Stimulated activated CD8-positive, alpha-beta memory T cell treated with anti-CD3 and anti-CD28 coated beads, Interleukin-4, amount 100 ng/mL, for 48 hours (primary cell): ENCODE data around the gene F7.
"Not testable (repeated sequence)": the region's sequence is repeated elsewhere in the genome, so short reads cannot be mapped to it uniquely, and the experiment has no call there.

Source experiments
- DNase-seq: peaks from one replicate; pipeline ENCODE4 v3.0.0-alpha.2; 2020

F7 gene

GRCh38 chr13:113157206-113157928, 51.8 kb downstream of the F7 start:
- peak; percentile 9 for DNase-seq

DNA sequence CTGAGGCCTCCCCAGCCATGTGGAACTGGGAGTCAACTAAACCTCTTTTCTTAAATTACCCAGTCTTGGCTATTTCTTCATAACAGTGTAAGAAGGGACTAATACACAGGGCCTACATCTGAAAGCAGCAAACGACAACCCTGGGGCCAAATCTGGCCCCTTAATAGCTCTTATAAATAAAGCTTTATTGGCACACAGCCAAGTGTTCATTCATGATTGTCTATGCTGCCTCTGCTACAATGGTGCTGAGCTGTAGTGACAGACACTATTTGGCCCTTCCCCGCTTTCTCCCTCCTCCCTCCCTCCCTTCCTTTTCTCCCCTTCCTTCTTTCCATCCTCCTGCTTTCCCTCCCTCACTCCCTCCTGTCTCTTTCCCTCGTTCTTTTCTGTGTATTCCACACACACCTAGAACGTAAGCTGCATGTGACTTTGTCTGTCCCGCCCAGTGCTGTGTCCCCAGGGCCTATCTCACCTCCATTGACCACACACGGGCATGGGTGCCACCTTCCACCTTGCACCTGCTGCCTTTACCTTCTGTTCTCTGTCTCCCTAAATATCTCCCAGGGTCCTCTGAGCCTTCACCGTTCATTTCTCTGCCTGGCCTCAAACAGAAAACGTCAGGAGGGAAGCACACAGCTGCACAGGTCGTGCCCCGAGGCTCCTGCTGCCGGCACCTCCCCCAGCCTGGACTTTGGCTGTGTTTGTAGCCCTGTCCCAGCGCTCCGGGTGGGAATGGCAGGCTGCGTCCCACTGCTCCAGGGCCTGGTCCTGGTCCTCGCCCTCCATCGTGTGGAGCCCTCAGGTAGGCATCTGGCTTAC, 52.5 kb downstream of the F7 start, which contains the start of gene PROZ:
Gene PROZ, plus strand, starts transcription at position 720 of the 819 bp plus-strand sequence. Its CDS starts 13 bp downstream, at position 733.
- no peak for DNase-seq

GRCh38 chr13:113158946-113159345, 53.4 kb downstream of the F7 start:
- no peak for DNase-seq

- DNase-seq = no peak
Observed at GRCh38 chr13:113159701-113160100, 54.1 kb downstream of the F7 start.

DNA sequence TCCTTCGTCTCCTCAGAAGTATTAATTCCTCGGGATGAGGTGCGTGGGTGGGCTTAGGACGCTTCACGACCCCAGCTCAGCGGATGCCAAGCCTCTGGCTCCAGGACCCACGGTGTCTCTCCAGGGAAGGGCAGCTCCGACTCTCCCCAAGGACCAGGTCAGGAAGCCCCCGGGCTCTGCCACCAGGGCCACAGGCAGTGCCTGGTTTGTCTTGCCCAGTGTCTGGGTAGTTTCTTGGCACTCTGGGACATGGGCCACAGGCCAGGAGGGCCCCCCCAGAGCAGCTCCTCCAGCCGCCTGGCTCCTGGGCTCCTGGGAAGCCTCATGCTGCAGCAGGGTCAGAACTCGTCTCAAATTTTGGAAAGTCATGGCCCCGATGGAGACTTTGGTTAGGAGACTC, 55.4 kb downstream of the F7 start:
- DNase-seq = no peak

- no peak for DNase-seq
Observed at GRCh38 chr13:113161433-113161832, 55.8 kb downstream of the F7 start.

GRCh38 chr13:113161975-113162374, 56.4 kb downstream of the F7 start:
- not testable (repeated sequence) for DNase-seq

DNA sequence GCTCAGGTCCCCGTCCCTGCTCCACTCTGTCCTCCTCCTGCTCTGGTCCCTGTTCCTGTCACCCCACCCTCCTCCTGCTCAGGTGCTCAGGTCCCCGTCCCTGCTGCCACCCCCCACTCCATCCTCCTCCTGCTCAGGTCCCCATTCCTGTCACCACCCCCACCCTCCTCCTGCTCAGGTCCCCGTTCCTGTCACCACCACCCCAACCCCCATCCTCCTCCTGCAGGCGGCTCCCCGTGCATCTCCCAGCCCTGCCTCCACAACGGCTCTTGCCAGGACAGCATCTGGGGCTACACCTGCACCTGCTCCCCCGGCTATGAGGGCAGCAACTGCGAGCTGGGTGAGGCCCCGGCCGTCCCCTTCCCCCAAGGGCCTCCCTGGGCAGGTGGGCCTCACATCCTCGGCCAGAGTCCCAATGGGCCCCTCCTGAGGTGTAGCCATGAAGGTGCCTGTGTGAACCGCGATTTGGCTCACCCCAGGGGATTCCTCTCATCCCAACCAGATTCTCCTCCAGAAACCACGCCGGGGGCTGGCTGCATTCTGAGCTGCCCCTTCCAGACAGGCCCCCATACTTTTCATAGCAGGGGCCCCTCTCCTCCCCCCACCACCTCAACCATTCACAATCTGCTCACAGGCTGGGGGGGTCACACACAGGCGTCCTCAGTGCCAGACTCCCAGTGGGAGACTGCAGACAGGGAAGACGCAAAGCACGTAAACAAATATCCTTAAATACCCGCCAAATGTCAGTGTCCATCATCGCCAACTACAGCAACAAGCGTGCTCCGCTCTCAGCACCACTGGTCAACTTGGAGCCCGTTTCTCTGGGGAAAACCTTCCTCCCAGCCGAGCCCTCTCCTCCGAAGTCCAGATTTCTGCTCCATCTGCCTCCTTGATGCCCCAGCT, 57.4 kb downstream of the F7 start:
- DNase-seq = no peak

GRCh38 chr13:113164492-113164891, 58.9 kb downstream of the F7 start:
- DNase-seq = no peak

DNA sequence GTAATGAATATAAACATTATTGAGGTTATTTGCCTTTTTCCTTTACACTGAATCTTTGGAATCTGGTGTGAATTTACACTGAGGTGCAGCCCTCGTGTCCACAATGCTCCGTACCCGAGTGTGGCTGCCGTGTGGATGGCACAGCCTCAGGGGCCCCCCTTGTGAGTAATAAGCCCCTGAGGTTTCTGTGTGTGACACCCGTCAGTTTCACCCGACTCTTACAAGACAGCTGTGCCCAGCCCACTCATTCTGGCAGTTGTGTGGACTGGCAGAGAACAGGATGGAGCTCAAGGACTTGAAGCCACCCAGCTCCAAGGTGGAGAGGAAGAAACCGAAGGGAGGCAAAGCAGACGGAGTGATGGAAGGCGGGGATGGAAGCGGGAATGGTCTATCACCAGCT, 60.7 kb downstream of the F7 start:
- peak; percentile 53 for DNase-seq

DNA sequence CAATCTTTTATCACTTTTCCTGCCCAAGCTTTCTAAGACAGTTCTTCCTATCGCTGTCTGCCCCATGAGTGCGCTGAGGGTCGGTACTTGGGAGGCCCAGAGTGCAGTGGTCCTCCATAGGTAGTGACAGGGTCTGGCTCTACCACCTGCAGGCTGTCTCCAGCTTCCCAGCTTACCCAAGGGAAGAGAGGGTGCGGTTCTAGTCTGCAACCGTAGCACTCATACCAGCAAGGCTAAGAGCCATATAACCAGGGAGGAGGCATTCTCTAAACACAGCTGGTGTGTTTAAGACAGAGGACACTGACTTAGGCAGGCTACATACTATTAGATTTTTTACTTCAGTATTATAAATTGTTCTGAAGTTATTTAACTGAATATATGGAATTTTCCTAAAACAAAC, 61.1 kb downstream of the F7 start:
- DNase-seq = no peak

- no peak for DNase-seq
Observed at GRCh38 chr13:113167155-113167554, 61.6 kb downstream of the F7 start.

- no peak for DNase-seq
Observed at GRCh38 chr13:113167575-113167974, 62.0 kb downstream of the F7 start.

DNA sequence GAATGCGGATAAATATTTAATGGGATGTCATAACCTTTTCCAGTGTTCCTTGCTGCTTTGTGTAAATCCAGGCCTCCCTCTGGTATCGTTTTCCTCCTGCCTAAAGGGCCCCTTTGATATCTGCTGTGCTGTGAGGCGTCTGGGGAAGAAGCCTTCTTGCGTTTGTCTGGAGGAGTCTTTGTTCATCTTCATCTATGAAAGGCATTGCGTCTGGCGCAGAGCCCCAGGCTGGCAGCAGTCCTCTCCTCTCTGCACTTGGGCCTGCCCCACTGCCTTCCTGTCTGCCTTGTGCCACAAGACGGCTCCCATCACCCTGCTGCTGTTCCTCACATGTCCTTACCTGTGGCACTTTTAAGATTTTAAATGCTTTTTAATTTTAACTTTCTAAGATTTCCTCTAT, 62.6 kb downstream of the F7 start:
- no peak for DNase-seq

- no peak for DNase-seq
Observed at GRCh38 chr13:113169277-113170272, 64.0 kb downstream of the F7 start.
